Measurements from ENCODE around the gene ATIC.

- no peak for TF ChIP-seq CTCF (tag by site-specific recombination; IDR thresholded peaks at IDR 0.05)
- TF ChIP-seq ZNF274 (IDR thresholded peaks at IDR 0.05; ENCODE audit: low read length) = no peak
- no peak for TF ChIP-seq ZNF274 (tag by site-specific recombination; IDR thresholded peaks at IDR 0.05; ENCODE audit: borderline replicate concordance)
- no peak for TF ChIP-seq ATF2 (tag by site-specific recombination; IDR thresholded peaks at IDR 0.05; ENCODE audit: low read depth)
- TF ChIP-seq ZBTB11 (tag by site-specific recombination; conservative IDR thresholded peaks at IDR 0.05; ENCODE audit: low read depth) = no peak
- TF ChIP-seq ZNF18 (tag by site-specific recombination; IDR thresholded peaks at IDR 0.05) = no peak
- no peak for TF ChIP-seq MYNN (tag by site-specific recombination; IDR thresholded peaks at IDR 0.05; ENCODE audit: borderline replicate concordance)
- TF ChIP-seq ZSCAN30 (tag by site-specific recombination; IDR thresholded peaks at IDR 0.05) = no peak
Observed at GRCh38 chr2:215361211-215361875, 49.5 kb downstream of the ATIC start.
